DMS 273 (cell line): ENCODE measurements around the gene TAPT1.

ENCODE experiments used
- DNase-seq: peaks from one replicate; lab custom pipeline; 2025; ENCODE audit not compliant: unreplicated experiment; lab: John Stamatoyannopoulos, UW

The TAPT1 gene

GRCh38 chr4:16110661-16111290, 115.5 kb downstream of the TAPT1 start:
- DNase-seq = no peak
